ENCODE measurements around the gene MYO1E.

The MYO1E gene

DNA sequence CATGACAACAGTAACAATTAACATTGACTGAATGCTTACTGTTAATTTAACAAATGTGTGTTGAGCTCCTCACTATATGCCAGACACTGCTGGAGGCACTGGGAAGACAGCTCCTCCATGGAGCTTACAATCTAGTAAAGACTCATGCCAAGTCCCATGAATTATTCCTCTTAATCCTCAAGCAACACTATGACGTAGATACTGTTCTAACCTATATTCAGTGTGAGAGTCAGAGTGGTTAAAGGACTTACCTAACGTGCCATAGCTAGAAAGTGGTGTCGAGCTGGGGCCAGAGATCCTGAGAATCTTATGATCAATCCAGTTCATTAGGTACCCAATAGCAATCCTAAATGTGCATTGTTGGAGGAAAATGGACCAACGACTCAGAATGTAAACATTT, 43.6 kb downstream of the MYO1E start:
- no peak for DNase-seq (ENCODE audit: extremely low read depth, insufficient read length)
- H3K4me3 ChIP-seq (replicated peaks; ENCODE audit: low read depth, low read length) = no peak overlapping the region
- no peaks in the 10 kb centered on the region for H3K36me3 ChIP-seq (ENCODE audit: control insufficient read depth, insufficient read depth, low read length)
- TF ChIP-seq, protein P1, sequence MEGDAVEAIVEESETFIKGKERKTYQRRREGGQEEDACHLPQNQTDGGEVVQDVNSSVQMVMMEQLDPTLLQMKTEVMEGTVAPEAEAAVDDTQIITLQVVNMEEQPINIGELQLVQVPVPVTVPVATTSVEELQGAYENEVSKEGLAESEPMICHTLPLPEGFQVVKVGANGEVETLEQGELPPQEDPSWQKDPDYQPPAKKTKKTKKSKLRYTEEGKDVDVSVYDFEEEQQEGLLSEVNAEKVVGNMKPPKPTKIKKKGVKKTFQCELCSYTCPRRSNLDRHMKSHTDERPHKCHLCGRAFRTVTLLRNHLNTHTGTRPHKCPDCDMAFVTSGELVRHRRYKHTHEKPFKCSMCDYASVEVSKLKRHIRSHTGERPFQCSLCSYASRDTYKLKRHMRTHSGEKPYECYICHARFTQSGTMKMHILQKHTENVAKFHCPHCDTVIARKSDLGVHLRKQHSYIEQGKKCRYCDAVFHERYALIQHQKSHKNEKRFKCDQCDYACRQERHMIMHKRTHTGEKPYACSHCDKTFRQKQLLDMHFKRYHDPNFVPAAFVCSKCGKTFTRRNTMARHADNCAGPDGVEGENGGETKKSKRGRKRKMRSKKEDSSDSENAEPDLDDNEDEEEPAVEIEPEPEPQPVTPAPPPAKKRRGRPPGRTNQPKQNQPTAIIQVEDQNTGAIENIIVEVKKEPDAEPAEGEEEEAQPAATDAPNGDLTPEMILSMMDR (IDR thresholded peaks at IDR 0.05; ENCODE audit: insufficient read depth, low read length, poor library complexity, severe bottlenecking) = no peak
- no peaks in the 10 kb centered on the region for H3K27me3 ChIP-seq (replicated peaks; ENCODE audit: control insufficient read depth, insufficient read depth, low read length)

DNA sequence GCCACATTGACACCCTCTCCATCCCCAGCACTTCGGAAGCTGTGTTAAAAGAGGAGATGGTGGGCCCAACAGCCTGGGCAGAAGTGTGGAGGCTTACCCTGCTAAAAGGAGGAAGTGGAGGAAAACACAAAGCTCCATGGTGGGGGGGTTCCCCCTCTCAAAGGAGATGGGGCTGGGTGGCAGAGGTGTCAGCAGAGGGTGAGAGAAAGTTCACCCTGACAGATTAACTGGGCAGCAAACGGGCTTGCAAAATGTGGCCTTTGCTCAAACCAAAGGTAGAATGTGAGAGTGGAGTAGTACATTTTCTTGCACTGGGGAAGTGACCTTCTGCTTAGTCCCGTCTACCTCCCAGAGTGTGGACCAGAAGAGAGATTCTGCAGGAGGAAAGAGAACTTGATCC, 44.7 kb downstream of the MYO1E start:
- TF ChIP-seq, protein P1 (IDR thresholded peaks at IDR 0.05; ENCODE audit: insufficient read depth, low read length, poor library complexity, severe bottlenecking) = no peak
- H3K27me3 ChIP-seq (replicated peaks; ENCODE audit: control insufficient read depth, insufficient read depth, low read length) = no peaks in the 10 kb centered on the region
- no peak overlapping the region for H3K4me3 ChIP-seq (replicated peaks; ENCODE audit: low read depth, low read length)
- DNase-seq (ENCODE audit: extremely low read depth, insufficient read length) = no peak
- H3K36me3 ChIP-seq (ENCODE audit: control insufficient read depth, insufficient read depth, low read length) = no peaks in the 10 kb centered on the region

DNA sequence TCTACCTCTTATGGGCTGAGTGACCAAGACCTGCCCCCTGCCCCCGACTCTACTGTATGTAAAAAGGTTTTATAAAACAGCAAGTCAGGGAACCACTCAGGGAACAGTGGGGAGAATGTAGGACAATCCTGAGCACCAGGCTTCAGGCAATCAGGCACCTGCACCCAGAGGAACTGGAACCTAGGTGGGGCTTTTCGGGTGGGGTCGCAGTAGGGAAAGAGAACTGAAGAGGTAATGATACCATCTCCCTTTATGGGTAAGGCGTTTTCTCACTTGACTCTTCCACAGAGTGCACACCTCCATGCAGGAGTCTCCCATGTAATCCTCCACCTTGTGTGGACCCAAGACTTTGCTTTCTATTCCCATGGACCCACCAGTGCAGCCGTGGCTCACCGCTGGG, 45.8 kb downstream of the MYO1E start:
- DNase-seq (ENCODE audit: extremely low read depth, insufficient read length) = no peak

DNA sequence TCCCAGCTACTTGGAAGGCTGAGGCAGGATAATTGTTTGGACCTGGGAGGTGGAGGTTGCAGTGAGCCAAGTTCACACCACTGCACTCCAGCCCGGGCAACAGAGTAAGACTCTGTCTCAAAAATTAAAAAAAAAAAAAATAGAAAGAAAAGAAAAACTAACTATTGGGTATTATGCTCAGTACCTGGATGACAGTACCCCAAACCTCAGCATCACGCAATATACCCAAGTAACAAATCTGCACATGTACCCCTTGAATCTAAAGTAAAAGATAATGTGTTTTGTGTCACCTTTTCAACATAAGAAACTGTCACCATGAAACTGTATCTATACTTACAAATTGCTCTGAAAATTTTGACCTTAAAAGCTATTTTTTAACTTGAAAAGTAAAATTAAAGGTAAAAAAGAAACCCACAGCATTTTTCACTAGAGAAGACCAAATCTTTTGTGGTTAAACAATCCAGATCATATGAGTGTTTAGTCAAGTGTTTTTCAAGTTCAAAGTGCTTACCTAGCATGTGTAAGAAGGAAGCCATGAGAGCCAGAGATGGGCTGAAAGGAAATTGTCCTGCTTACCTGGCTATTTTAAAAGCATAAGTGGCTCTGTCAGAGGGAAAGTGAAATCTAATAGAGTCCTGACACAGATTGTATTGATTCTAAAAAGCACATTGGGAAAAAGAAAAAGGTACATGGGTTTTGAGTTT, 50.5 kb downstream of the MYO1E start:
- TF ChIP-seq, protein P1 (IDR thresholded peaks at IDR 0.05; ENCODE audit: insufficient read depth, low read length, poor library complexity, severe bottlenecking) = no peak

More for the DNA sequence above, 45.8 kb downstream of the MYO1E start:
- Histone ChIP-seq H3K4me3 (replicated peaks; ENCODE audit: low read depth, low read length) (no peak overlapping the region), H3K36me3 (ENCODE audit: control insufficient read depth, insufficient read depth, low read length) (no peaks in the 10 kb centered on the region), H3K27me3 (replicated peaks; ENCODE audit: control insufficient read depth, insufficient read depth, low read length) (no peaks in the 10 kb centered on the region)
- TF ChIP-seq, protein P1 (IDR thresholded peaks at IDR 0.05; ENCODE audit: insufficient read depth, low read length, poor library complexity, severe bottlenecking) = no peak

DNA sequence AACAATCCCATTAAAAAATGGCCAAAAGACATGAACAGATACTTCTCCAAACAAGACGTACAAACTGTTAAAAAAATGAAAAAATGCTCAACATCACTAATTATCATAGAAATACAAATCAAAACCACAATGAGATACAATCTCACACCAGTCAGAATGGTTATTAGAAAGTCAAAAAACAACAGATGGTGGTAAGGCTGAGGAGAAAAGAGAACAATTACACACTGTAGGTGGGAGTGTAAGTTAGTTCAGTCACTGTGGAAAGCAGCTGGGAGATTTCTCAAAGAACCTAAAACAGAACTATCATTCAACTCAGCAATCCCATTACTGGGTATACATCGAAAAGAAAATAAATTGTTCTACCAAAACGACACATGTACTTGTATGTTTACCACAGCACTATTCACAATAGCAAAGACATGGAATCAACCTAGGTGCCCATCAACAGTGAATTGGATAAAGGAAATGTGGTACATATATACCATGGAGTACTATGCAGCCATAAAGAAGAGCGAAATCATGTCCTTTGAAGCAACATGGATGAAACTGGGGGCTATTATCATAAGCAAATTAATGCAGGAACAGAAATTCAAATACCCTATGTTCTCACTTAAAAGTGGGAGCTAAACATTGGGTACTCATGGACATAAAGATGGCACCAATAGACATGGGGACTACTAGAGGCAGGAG, 51.5 kb downstream of the MYO1E start:
- no peak for DNase-seq (ENCODE audit: extremely low read depth, insufficient read length)
- Histone ChIP-seq H3K4me3 (replicated peaks; ENCODE audit: low read depth, low read length) (no peak overlapping the region), H3K27me3 (replicated peaks; ENCODE audit: control insufficient read depth, insufficient read depth, low read length) (no peaks in the 10 kb centered on the region), H3K36me3 (ENCODE audit: control insufficient read depth, insufficient read depth, low read length) (peaks cover 3% of the 10 kb centered on the region; the same call in 1 of the 2 replicates)
- TF ChIP-seq, protein P1 (IDR thresholded peaks at IDR 0.05; ENCODE audit: insufficient read depth, low read length, poor library complexity, severe bottlenecking) = no peak

More for the DNA sequence above, 50.5 kb downstream of the MYO1E start:
- H3K27me3 ChIP-seq (replicated peaks; ENCODE audit: control insufficient read depth, insufficient read depth, low read length) = no peaks in the 10 kb centered on the region
- peaks cover 3% of the 10 kb centered on the region; the same call in 1 of the 2 replicates for H3K36me3 ChIP-seq (ENCODE audit: control insufficient read depth, insufficient read depth, low read length)
- H3K4me3 ChIP-seq (replicated peaks; ENCODE audit: low read depth, low read length) = no peak overlapping the region
- peak; percentile 34 for DNase-seq (ENCODE audit: extremely low read depth, insufficient read length)
